ENCODE results near the gene HID1.

Gene HID1, protein sequence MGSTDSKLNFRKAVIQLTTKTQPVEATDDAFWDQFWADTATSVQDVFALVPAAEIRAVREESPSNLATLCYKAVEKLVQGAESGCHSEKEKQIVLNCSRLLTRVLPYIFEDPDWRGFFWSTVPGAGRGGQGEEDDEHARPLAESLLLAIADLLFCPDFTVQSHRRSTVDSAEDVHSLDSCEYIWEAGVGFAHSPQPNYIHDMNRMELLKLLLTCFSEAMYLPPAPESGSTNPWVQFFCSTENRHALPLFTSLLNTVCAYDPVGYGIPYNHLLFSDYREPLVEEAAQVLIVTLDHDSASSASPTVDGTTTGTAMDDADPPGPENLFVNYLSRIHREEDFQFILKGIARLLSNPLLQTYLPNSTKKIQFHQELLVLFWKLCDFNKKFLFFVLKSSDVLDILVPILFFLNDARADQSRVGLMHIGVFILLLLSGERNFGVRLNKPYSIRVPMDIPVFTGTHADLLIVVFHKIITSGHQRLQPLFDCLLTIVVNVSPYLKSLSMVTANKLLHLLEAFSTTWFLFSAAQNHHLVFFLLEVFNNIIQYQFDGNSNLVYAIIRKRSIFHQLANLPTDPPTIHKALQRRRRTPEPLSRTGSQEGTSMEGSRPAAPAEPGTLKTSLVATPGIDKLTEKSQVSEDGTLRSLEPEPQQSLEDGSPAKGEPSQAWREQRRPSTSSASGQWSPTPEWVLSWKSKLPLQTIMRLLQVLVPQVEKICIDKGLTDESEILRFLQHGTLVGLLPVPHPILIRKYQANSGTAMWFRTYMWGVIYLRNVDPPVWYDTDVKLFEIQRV

DNA sequence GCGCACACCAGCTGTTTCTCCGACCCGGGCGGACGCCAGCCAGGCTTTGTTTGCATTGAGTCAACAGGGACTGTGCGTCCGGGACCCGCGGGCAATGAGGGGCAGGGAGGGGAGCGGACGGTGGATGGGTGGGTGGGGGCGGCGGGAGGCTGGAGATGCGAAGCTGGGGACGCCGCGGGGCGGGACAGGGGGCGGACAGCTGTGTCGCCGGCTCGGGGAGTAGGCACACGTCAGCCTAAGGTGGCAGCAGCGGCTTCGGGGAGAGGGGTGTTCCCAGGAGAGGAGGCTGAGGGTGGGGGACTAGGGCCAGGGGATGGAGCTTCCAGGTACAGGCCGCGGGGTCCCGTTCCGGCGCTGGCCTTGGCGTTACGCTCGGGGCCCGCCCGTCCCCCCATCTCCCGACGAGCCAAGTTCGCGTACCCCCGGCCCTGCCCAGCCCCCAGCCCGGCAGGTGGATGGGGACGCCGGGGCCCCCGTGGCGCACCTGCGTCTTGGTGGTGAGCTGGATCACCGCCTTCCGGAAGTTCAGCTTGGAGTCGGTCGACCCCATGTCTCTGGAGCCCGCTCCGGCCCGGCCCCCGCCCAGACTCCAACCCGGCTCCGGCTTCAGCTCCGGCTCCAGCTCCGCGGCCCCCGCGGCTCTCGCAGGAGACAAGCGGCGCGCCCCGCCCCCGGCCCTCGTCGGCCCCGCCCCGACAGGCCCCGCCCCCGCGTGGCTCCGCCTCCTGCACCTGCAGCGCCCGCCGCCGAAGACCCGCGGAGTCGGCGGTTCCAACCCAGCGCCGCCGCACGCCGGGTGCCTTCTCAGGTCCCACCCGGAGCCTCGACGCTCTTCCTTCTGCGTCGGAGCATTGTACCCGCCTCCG, at the start of gene HID1:
HID1 (minus strand) TSS at position 653 of the 866 bp plus-strand sequence; CDS start at position 550, 103 bp downstream.
- Histone ChIP-seq H4K20me1 (peaks cover 6% of the 10 kb centered on the region; the same call in 1 of the 2 replicates), H3K9ac (peak within 1 kb of the TSS; percentile 50), H3K4me1 (peaks cover 15% of the 10 kb centered on the region), H3K4me3 (peak within 1 kb of the TSS; percentile 70), H3K27ac (no peak within 1 kb of the TSS), H3K4me2 (peak within 1 kb of the TSS; percentile 99), H3K36me3 (no peaks in the 10 kb centered on the region), H3K27me3 (peaks cover 37% of the 10 kb centered on the region), H3K9me3 (no peaks in the 10 kb centered on the region)
- TF ChIP-seq Cebpa-rat (IDR thresholded peaks at IDR 0.05), result no peak

DNA sequence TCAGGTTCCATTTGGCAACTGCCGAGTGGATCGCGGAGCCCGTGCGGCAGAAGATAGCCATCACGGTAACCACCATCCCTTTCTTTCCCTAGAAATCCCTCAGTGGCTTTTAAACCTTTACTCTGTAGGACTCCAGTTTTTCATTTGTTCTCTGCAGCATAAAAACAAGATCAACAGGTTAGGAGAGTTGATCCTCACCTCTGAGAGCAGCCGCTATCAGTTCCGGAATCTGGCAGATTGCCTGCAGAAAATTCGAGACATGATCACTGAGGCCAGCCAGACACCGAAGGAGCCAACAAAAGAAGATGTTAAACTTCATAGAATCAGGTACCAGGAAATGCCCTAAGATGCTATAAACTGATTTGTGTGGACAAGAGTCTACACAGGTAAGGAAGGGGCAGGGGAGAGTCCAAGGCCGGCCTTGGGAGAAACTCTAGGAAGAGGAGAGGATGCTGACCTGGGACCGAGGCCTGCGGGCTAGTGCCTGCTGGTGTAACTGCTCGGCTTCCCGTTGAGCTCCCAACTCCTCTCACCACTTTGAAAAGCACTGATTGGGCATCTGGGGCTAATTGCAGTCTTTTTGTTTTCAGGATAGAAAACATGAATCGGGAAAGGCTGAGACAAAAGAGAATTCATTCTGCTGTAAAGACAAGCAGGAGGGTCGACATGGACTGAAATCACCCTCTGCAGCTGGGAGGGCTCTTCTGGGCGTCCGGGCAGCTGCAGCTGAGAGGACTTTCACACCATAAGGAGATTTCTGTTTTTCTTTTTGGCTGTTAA, 48.0 kb upstream of the HID1 start:
- Histone ChIP-seq H3K27me3 (no peaks in the 10 kb centered on the region), H3K9ac (no peak overlapping the region), H3K9me3 (peaks cover 35% of the 10 kb centered on the region), H3K4me1 (peaks cover 18% of the 10 kb centered on the region), H4K20me1 (peaks cover 10% of the 10 kb centered on the region), H3K36me3 (peaks cover 86% of the 10 kb centered on the region), H3K27ac (no peak overlapping the region), H3K4me2 (no peak overlapping the region), H3K4me3 (no peak overlapping the region)
- no peak for TF ChIP-seq Cebpa-rat (IDR thresholded peaks at IDR 0.05)

DNA sequence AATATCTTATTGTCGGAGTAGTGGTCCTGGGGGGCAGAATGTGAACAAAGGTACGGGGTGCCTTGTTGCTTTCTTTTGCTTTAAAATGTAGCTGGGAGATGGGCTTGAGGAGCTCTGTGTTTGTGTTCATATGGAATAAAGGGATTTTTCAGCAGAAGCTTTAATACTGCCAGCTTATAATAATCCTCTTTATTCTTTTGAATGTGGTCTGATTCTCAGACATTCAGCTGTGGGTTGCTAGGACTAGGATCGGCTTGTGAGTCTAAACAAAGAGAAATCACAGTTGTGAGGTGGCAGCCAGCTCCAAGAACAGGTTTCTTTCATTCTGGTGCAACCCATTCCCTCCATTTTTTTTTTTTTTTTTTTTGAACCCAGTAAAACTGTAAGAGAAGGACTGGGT, 47.2 kb upstream of the HID1 start:
- Histone ChIP-seq H3K4me3 (no peak overlapping the region), H3K9ac (no peak overlapping the region), H3K27ac (no peak overlapping the region), H3K36me3 (peaks cover 93% of the 10 kb centered on the region), H4K20me1 (peaks cover 10% of the 10 kb centered on the region), H3K27me3 (no peaks in the 10 kb centered on the region), H3K4me2 (no peak overlapping the region), H3K4me1 (peaks cover 10% of the 10 kb centered on the region), H3K9me3 (peaks cover 30% of the 10 kb centered on the region)
- TF ChIP-seq Cebpa-rat (IDR thresholded peaks at IDR 0.05), result no peak

DNA sequence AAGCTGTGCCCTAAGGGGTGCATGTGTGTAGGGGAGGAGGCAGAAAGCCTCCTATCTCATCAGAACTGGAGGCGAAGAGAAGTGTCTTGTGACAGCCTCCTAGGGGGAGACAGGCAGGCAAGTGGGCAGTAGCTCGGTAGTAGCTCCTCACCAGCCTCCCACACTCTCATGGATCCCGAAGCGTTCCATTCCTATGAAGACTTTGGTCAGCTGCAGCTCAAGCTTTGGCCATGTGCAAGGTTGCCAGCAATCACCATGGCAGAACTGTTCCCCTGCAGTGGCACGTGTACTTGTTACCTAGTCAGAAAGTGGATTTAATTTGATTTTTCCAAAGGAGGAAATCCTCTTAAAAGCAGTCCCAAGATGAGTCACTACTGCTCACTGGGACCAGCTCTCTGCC, 46.6 kb upstream of the HID1 start:
- Histone ChIP-seq H3K4me1 (peaks cover 4% of the 10 kb centered on the region), H3K27me3 (no peaks in the 10 kb centered on the region), H3K9ac (no peak overlapping the region), H3K4me3 (no peak overlapping the region), H4K20me1 (peaks cover 10% of the 10 kb centered on the region), H3K9me3 (peaks cover 24% of the 10 kb centered on the region), H3K36me3 (peaks cover 88% of the 10 kb centered on the region), H3K27ac (no peak overlapping the region), H3K4me2 (no peak overlapping the region)
- TF ChIP-seq Cebpa-rat (IDR thresholded peaks at IDR 0.05), result no peak

DNA sequence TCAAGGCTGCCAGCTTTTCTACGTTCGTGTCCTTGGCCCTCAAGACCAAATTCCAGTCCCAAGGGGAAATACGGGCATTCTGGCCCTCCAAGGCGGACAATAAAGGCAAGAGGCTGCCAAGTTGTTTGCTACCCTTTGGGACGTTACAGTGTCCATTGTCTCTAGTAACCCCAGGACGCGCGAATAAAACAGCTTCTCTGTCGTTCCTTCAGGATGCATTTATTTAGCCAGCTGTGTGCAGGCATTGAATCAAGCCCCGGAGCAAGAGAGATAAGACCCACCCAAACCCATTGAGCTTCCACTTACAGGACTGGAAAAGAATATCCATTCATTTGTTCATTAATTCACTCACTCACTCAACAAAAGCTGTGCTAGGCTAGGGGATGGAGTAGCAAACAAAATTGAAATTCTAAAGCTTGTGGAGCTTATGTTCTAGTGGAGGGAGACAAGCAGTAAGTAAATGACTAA, 40.6 kb upstream of the HID1 start:
- no peak for TF ChIP-seq Cebpa-rat (IDR thresholded peaks at IDR 0.05)
- Histone ChIP-seq H3K9ac (peak overlapping the region; percentile 84), H4K20me1 (no peaks in the 10 kb centered on the region; the same call in 1 of the 2 replicates), H3K4me1 (peaks cover 30% of the 10 kb centered on the region), H3K27me3 (no peaks in the 10 kb centered on the region), H3K27ac (peak overlapping the region; percentile 87), H3K9me3 (no peaks in the 10 kb centered on the region), H3K4me3 (peak overlapping the region; percentile 83), H3K36me3 (peaks cover 29% of the 10 kb centered on the region), H3K4me2 (peak overlapping the region; percentile 85)

DNA sequence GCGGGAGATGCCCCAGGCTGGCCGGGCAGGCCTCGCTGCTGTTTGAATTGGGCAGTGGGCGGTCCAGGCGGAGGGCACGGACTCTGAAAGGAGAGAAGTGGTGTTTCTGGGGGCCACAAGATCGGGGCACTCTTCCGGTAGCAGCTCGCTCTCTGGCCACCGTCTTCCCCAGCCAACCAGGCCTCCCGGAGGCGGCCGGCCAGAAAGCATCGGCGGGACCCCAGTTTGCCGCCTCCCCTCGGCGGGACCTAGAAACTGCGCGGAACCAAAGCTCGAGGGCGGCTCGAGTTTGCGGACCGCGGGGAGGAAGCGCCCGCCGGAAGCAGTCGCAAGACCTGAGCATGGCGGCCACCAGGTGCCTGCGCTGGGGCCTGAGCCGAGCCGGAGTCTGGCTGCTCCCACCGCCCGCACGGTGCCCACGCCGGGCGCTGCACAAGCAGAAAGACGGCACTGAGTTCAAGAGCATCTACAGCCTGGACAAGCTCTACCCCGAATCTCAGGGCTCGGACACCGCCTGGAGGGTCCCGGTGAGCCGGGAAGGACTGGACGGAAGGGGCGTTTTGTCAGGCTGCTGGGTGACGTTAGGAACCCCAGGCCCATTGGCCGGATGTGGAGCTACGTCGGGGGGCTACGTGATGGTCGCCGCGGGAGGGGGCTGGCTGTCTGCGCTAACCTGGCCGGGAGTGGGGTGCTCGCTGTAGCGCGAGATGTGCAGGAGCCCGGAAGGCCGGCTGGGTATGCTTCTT, 40.0 kb upstream of the HID1 start, which contains the start of gene MRPL58:
MRPL58 (plus strand) TSS at position 325 of the 746 bp plus-strand sequence; CDS start at position 342, 17 bp downstream.
- peaks cover 23% of the 10 kb centered on the region for H3K36me3 ChIP-seq
- H3K9ac ChIP-seq, result peak within 1 kb of the TSS; percentile 84
- H3K27ac ChIP-seq, result peak within 1 kb of the TSS; percentile 87
- H3K9me3 ChIP-seq, result no peaks in the 10 kb centered on the region
- TF ChIP-seq Cebpa-rat (IDR thresholded peaks at IDR 0.05), result no peak
- peak within 1 kb of the TSS; percentile 85 for H3K4me2 ChIP-seq
- no peaks in the 10 kb centered on the region for H3K27me3 ChIP-seq
- no peaks in the 10 kb centered on the region; the same call in 1 of the 2 replicates for H4K20me1 ChIP-seq
- H3K4me3 ChIP-seq, result peak within 1 kb of the TSS; percentile 83
- peaks cover 30% of the 10 kb centered on the region for H3K4me1 ChIP-seq

DNA sequence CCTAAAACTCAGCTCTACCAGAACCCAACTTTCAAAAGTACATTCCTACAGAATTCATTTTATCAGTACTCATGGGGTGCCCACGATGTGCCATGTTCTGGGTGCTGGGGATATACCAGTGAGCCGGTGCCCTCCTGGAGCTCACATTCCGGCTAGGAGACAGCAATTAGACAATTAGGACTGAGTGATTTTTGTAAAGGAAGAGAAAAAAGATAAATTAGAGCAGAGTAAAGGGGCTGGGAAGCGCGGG, 39.5 kb upstream of the HID1 start:
- H3K9ac ChIP-seq, result peak overlapping the region; percentile 84
- no peaks in the 10 kb centered on the region for H3K9me3 ChIP-seq
- H3K4me1 ChIP-seq, result peaks cover 30% of the 10 kb centered on the region
- no peak for TF ChIP-seq Cebpa-rat (IDR thresholded peaks at IDR 0.05)
- H3K27me3 ChIP-seq, result no peaks in the 10 kb centered on the region
- H3K4me3 ChIP-seq, result peak overlapping the region; percentile 83
- H3K36me3 ChIP-seq, result peaks cover 19% of the 10 kb centered on the region
- H3K27ac ChIP-seq, result peak overlapping the region; percentile 87
- H4K20me1 ChIP-seq, result no peaks in the 10 kb centered on the region; the same call in 1 of the 2 replicates
- peak overlapping the region; percentile 85 for H3K4me2 ChIP-seq

DNA sequence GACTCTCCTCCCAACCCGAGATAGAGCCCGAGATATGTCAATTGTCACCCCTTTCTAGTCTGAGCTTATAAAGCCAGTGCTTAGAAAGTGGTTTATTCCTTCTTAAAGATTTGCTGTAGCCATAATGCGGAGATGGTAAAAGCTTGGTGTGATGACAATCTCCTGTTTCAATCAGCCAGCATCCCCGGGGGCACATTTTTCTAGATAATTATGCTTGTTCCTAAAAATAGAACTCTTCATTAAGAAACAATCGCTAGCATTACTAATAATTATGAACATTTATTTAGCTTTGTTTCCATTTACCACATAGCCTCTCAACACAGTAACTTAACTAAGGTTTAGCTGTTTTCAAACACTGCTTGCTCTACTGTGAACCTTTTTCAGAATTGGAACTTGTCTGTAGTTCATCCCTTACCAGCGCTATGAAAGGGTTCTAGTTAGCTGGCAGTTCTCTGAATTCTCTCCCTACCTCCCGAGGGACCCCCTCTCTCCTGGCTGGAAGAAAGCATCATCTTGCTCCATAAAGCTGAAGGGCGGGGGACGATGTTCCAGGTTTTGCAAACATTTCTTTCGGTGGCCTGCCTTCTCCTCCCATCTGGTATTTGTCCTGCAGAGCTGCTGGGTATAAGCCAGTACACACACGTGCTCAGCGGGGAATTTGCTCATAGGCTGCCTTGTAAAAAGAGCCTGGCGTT, 39.0 kb upstream of the HID1 start:
- Histone ChIP-seq H4K20me1 (no peaks in the 10 kb centered on the region; the same call in 1 of the 2 replicates), H3K27me3 (no peaks in the 10 kb centered on the region), H3K9me3 (no peaks in the 10 kb centered on the region), H3K36me3 (peaks cover 15% of the 10 kb centered on the region), H3K4me2 (peak overlapping the region; percentile 85), H3K9ac (no peak overlapping the region), H3K4me3 (peak overlapping the region; percentile 83; the same call in 1 of the 2 replicates), H3K27ac (peak overlapping the region; percentile 87), H3K4me1 (peaks cover 30% of the 10 kb centered on the region)
- TF ChIP-seq Cebpa-rat (IDR thresholded peaks at IDR 0.05), result no peak
